DLD1 (cell line): ENCODE results near the gene PRAMEF26.
"Not testable (repeated sequence)": the region's sequence is repeated elsewhere in the genome, so short reads cannot be mapped to it uniquely, and the experiment has no call there.

Source experiments
- in situ Hi-C: cut with HindIII; loops from 2 replicates; pipeline ENCODE4 v1.10.0; 2017; ENCODE audit warnings: low sequenced_read_pairs

PRAMEF26 gene

DNA sequence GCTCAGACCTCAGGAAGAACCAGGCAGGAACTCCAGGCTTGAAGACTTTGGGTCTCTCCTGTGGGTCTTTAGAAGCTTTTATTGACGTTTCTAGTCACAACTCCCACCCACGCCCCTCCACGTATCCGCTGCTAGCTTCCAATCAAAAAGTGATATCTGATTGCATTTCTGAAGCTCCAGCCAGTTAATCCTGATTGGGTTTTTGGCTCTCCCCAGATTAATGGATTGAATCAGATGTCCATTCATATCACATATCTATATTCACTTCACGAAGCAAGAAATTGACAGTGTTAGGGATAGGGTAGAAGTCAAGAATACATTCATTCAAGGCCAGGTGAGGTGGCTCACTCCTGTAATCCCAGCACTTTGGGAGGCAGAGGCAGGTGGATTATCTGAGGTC lies at the start of gene PRAMEF26:
PRAMEF26 (minus strand) TSS at position 101 of the 400 bp plus-strand sequence. CDS start 2,914 bp downstream, outside the sequence.
- in situ Hi-C loops = not testable (repeated sequence)

- in situ Hi-C loops = not testable (repeated sequence)
These were observed 45.5 kb upstream of the PRAMEF26 start, which contains the start of gene PRAMEF13 for GRCh38 chr1:13201309-13201708. Gene PRAMEF13 (minus strand): TSS chr1:13201409. CDS start chr1:13199589, 1,820 bp downstream.

DNA sequence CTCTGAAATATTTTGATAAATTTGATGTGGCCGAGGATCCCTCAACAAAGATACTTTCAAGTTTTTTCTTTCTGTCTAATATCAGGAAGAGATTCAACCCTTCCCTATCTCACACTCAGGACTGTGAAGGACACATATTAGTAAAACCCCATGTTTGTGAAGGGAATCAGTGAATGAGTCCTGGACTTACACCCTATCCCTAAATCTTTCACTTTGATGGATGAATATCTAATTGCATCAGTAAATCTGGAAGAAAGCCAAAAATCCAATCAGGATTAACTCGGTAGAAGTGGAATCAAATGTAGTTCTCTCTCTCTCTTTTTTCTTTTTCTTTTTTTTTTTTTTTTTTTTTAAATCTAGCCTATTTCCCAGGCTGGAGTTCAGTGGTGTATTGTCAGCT lies 15.7 kb upstream of the PRAMEF26 start, which contains the start of gene PRAMEF9:
PRAMEF9 (plus strand) TSS at position 301 of the 400 bp plus-strand sequence. CDS start 3,433 bp downstream, outside the sequence.
- in situ Hi-C loops = not testable (repeated sequence)

- in situ Hi-C loops = not testable (repeated sequence)
These were observed 9.7 kb upstream of the PRAMEF26 start, which contains the start of gene HNRNPCL4 for GRCh38 chr1:13165531-13165930. Gene HNRNPCL4 (minus strand): TSS chr1:13165631. CDS start chr1:13165467, 164 bp downstream.

GRCh38 chr1:13116754-13117153 lies 39.1 kb downstream of the PRAMEF26 start, which contains the start of gene HNRNPCL2:
Gene HNRNPCL2 (minus strand): TSS chr1:13116854. CDS start chr1:13116400, 454 bp downstream.
- in situ Hi-C loops = not testable (repeated sequence)
